Effector memory CD4-positive, alpha-beta T cell (primary cell): ENCODE results near the gene COG1.
"Not testable (repeated sequence)": the region's sequence is repeated elsewhere in the genome, so short reads cannot be mapped to it uniquely, and the experiment has no call there.

Experiments
- DNase-seq, 3 donors: peaks; one replicate each; pipeline ENCODE4 v3.0.0-alpha.2; 2020
- H3K27ac ChIP-seq: 2 replicates; pipeline ENCODE4 v1.7.0; 2013; ENCODE audit warnings: mild to moderate bottlenecking, low read length, moderate library complexity; ENCODE audit not compliant: insufficient read depth, poor library complexity, severe bottlenecking
- H3K27me3 ChIP-seq: replicated peaks from 2 replicates; pipeline ENCODE4 v1.7.0; 2013; ENCODE audit warnings: mild to moderate bottlenecking, low read length; ENCODE audit not compliant: insufficient read depth, control insufficient read depth, poor library complexity, severe bottlenecking
- H3K36me3 ChIP-seq: 2 replicates; pipeline ENCODE4 v1.7.0; 2013; ENCODE audit warnings: mild to moderate bottlenecking, low read length, moderate library complexity; ENCODE audit not compliant: control insufficient read depth, insufficient read depth
- H3K4me1 ChIP-seq: 2 replicates; pipeline ENCODE4 v1.7.0; 2013; ENCODE audit warnings: low read length, mild to moderate bottlenecking; ENCODE audit not compliant: control insufficient read depth, insufficient read depth, poor library complexity, severe bottlenecking
- H3K4me3 ChIP-seq: 2 replicates; pipeline ENCODE4 v1.7.0; 2013; ENCODE audit warnings: low read length, low read depth, mild to moderate bottlenecking; ENCODE audit not compliant: insufficient read depth, poor library complexity, severe bottlenecking
- H3K9me3 ChIP-seq: 2 replicates; pipeline ENCODE4 v1.7.0; 2013; ENCODE audit warnings: mild to moderate bottlenecking, low read length, moderate library complexity; ENCODE audit not compliant: control insufficient read depth
- total RNA-seq, 3 donors: gene quantifications; one replicate each; lab custom pipeline; 2026; lab: John Stamatoyannopoulos, UW

COG1 gene, protein sequence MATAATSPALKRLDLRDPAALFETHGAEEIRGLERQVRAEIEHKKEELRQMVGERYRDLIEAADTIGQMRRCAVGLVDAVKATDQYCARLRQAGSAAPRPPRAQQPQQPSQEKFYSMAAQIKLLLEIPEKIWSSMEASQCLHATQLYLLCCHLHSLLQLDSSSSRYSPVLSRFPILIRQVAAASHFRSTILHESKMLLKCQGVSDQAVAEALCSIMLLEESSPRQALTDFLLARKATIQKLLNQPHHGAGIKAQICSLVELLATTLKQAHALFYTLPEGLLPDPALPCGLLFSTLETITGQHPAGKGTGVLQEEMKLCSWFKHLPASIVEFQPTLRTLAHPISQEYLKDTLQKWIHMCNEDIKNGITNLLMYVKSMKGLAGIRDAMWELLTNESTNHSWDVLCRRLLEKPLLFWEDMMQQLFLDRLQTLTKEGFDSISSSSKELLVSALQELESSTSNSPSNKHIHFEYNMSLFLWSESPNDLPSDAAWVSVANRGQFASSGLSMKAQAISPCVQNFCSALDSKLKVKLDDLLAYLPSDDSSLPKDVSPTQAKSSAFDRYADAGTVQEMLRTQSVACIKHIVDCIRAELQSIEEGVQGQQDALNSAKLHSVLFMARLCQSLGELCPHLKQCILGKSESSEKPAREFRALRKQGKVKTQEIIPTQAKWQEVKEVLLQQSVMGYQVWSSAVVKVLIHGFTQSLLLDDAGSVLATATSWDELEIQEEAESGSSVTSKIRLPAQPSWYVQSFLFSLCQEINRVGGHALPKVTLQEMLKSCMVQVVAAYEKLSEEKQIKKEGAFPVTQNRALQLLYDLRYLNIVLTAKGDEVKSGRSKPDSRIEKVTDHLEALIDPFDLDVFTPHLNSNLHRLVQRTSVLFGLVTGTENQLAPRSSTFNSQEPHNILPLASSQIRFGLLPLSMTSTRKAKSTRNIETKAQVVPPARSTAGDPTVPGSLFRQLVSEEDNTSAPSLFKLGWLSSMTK
- 42.2 to 56.1 (median 42.7) reads per million in 3 donors for total RNA-seq

DNA sequence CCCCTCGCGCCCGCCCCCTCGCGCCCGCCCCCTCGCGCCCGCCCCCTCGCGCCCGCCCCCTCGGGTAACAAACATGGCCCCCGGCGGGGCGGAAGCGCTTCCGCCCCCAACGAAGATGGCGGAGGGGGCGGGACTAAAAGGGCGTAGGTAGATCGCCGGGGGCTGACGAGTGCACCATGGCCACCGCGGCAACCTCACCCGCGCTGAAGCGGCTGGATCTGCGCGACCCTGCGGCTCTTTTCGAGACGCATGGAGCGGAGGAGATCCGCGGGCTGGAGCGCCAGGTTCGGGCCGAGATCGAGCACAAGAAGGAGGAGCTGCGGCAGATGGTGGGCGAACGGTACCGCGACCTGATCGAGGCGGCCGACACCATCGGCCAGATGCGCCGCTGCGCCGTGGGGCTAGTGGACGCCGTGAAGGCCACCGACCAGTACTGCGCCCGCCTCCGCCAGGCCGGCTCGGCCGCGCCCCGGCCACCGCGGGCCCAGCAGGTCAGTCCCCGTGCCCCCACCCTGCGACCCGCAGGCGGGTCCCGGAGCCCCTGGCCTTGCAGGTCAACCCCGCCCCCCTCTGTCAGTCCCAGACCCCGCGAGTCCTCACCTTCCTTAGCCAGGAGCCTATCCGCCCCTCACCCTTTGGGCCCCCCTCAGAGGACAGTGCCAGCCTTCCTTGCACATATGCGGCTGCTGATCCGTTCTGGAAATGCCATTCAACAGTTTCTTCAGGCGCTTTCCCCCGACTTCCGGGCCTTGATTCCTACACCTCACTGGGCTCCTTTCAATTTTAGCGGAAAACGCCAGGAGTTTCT lies at the start of gene COG1:
TSS of gene COG1 (plus strand) at position 162 of the 808 bp plus-strand sequence. CDS start at position 177, 15 bp downstream.
- Histone ChIP-seq H3K36me3 (peaks cover 20% of the 10 kb centered on the region), H3K27me3 (no peaks in the 10 kb centered on the region), H3K9me3 (no peaks in the 10 kb centered on the region), H3K4me1 (peaks cover 9% of the 10 kb centered on the region), H3K27ac (peak within 1 kb of the TSS; percentile 81), H3K4me3 (peak within 1 kb of the TSS; percentile 92)
- DNase-seq, result peak; percentile 65 to 76 (median 74)

DNA sequence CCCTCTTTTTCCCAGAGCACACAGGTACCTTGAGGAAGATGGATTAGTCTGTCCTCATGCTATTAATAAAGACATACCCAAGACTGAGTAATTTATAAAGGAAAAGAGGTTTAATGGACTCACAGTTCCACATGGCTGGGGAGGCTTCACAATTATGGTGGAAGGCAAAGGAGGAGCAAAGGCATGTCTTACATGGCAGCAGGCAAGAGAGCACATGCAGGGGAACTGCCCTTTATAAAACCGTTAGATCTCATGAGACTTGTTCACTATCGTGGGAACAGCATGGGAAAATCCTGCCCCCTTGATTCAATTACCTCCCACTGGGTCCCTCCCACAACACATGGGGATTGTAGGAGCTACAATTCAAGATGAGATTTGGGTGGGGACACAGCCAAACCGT lies 48.6 kb upstream of the COG1 start:
- not testable (repeated sequence) for H3K9me3 ChIP-seq, H3K4me1 ChIP-seq, H3K27me3 ChIP-seq, DNase-seq, H3K4me3 ChIP-seq, H3K36me3 ChIP-seq, H3K27ac ChIP-seq

DNA sequence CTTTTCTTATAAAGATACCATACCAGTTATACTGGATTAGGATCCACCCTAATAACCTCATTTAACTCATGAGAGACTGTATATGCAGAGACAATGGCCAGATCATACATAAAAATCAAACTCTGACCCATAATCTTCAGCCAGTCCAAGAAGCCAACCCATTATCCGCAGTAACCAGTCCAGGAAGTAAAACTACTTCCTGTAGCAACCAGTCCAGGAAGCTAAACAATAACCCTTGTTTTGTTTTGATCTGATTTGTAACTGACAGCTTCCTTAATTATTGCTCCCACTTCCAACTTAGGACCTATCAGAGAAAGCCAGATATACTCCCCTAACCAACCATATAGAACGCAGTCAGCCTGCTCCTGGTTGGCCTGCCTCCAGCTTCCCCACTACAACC lies 47.2 kb upstream of the COG1 start:
- no peaks in the 10 kb centered on the region for H3K9me3 ChIP-seq
- DNase-seq, result no peak
- H3K27ac ChIP-seq, result no peak overlapping the region
- no peaks in the 10 kb centered on the region for H3K27me3 ChIP-seq
- peaks cover 3% of the 10 kb centered on the region for H3K4me1 ChIP-seq
- no peak overlapping the region for H3K4me3 ChIP-seq
- H3K36me3 ChIP-seq, result no peaks in the 10 kb centered on the region

GRCh38 chr17:73147791-73148190 lies 45.1 kb upstream of the COG1 start:
- H3K27ac ChIP-seq, H3K4me1 ChIP-seq, H3K27me3 ChIP-seq, H3K9me3 ChIP-seq, H3K36me3 ChIP-seq, H3K4me3 ChIP-seq, DNase-seq: not testable (repeated sequence)

GRCh38 chr17:73148540-73149334 lies 44.1 kb upstream of the COG1 start:
- Histone ChIP-seq H3K27me3 (no peaks in the 10 kb centered on the region), H3K36me3 (no peaks in the 10 kb centered on the region), H3K9me3 (no peaks in the 10 kb centered on the region), H3K27ac (no peak overlapping the region), H3K4me1 (no peaks in the 10 kb centered on the region), H3K4me3 (no peak overlapping the region)
- DNase-seq, result no peak

- H3K27me3 ChIP-seq, H3K4me3 ChIP-seq, H3K36me3 ChIP-seq, H3K9me3 ChIP-seq, H3K27ac ChIP-seq, H3K4me1 ChIP-seq, DNase-seq: not testable (repeated sequence)
These were observed 42.1 kb upstream of the COG1 start for GRCh38 chr17:73150622-73151300.

GRCh38 chr17:73151916-73152632 lies 40.8 kb upstream of the COG1 start:
- no peaks in the 10 kb centered on the region for H3K27me3 ChIP-seq
- no peak for DNase-seq
- H3K36me3 ChIP-seq, result no peaks in the 10 kb centered on the region
- H3K4me3 ChIP-seq, result no peak overlapping the region
- no peak overlapping the region for H3K27ac ChIP-seq
- no peaks in the 10 kb centered on the region for H3K4me1 ChIP-seq
- no peaks in the 10 kb centered on the region for H3K9me3 ChIP-seq

- no peaks in the 10 kb centered on the region for H3K27me3 ChIP-seq
- no peak overlapping the region for H3K4me3 ChIP-seq
- H3K4me1 ChIP-seq, result no peaks in the 10 kb centered on the region
- H3K36me3 ChIP-seq, result no peaks in the 10 kb centered on the region
- no peaks in the 10 kb centered on the region for H3K9me3 ChIP-seq
- no peak for DNase-seq
- H3K27ac ChIP-seq, result no peak overlapping the region
These were observed 37.3 kb upstream of the COG1 start for GRCh38 chr17:73155410-73156165.
